SH-SY5Y (cell line): ENCODE measurements around the gene MSI2.

Experiments used
- GATA2 ChIP-seq: IDR thresholded peaks from 2 replicates; pipeline ENCODE4 v1.6.1; 2011; ENCODE audit warnings: mild to moderate bottlenecking, low read depth, low read length
- GATA3 ChIP-seq: IDR thresholded peaks from 2 replicates; pipeline ENCODE4 v1.6.1; 2011; ENCODE audit warnings: low read depth, mild to moderate bottlenecking, low read length, moderate library complexity

DNA sequence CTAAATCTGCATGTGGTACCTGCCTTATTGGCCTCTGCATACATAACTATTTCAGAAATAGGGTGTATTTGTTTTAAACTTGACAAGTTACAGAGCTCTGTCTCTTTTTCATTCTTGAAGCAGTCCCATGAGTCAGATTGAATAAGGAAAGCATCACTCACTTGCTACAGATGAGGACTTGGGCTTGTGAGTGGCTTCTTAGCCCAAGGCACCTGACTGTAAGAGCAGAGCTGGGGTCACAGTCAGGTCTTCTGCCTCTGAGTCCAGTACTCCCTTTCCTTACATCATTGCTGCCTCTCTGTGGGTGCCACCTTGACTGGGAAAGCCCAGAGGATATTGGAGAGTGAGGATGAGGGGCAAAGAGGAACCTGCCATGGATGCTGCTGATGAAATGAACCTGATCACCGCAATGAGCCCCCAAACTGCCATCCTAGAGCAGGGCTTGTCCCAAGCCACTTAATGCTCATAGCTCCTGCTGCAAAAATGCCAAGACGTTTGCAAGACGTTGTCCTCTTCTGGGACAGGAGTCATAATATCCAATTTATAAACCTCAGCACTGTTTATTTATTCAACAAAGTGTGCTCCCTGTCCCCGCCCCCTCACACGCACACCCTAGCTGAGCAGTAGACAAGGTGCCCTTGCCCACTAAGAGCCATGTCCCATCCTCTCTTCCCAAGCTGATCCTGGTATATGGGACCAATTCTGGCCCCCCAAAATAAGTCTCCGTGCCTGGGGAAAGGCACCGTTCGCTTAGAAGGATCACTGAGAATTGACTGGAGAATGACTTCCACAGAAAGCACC lies 414.6 kb downstream of the MSI2 start:
- TF ChIP-seq GATA2 = no peak
- no peak for TF ChIP-seq GATA3
